Stimulated activated memory B cell treated with anti-CD40 and anti-IgM and Interleukin-4, amounts not matched to agents 10 μg/mL and 1 μg/mL and 100 μg/mL, for 72 hours (primary cell): ENCODE measurements around the gene FGF11.
A peak's percentile ranks its signal among the peaks of the same experiment; 100 is the strongest.
"Not testable (repeated sequence)": the region's sequence is repeated elsewhere in the genome, so short reads cannot be mapped to it uniquely, and the experiment has no call there.

Experiments
- ATAC-seq: fragments of 150-1000 bp; cut with Tn5 transposase; 2 replicates; pipeline ENCODE4 v1.10.0; 2021
- H3K27ac Mint-ChIP-seq: one replicate; pipeline ENCODE4 v1.8.0; 2022; ENCODE audit warnings: mild to moderate bottlenecking, mixed read lengths
- H3K27me3 Mint-ChIP-seq: one replicate; pipeline ENCODE4 v1.8.0; 2022; ENCODE audit warnings: mixed read lengths
- H3K36me3 Mint-ChIP-seq: one replicate; pipeline ENCODE4 v1.8.0; 2022; ENCODE audit warnings: mixed read lengths
- H3K4me1 Mint-ChIP-seq: one replicate; pipeline ENCODE4 v1.8.0; 2022; ENCODE audit warnings: mixed read lengths
- H3K4me3 Mint-ChIP-seq: one replicate; pipeline ENCODE4 v1.8.0; 2022; ENCODE audit warnings: mild to moderate bottlenecking, moderate library complexity, mixed read lengths
- H3K9me3 Mint-ChIP-seq: one replicate; pipeline ENCODE4 v1.8.0; 2022; ENCODE audit warnings: mixed read lengths

Gene FGF11

GRCh38 chr17:7460850-7461660 lies 21.7 kb downstream of the FGF11 start:
- Mint-ChIP-seq H3K36me3 (peaks cover 38% of the 10 kb centered on the region), H3K27ac (no peak overlapping the region), H3K4me3 (no peak overlapping the region), H3K27me3 (no peaks in the 10 kb centered on the region), H3K9me3 (no peaks in the 10 kb centered on the region), H3K4me1 (peaks cover 9% of the 10 kb centered on the region)
- ATAC-seq, result no peak

- Mint-ChIP-seq H3K4me3 (no peak overlapping the region), H3K27ac (no peak overlapping the region), H3K27me3 (no peaks in the 10 kb centered on the region), H3K4me1 (peaks cover 18% of the 10 kb centered on the region), H3K36me3 (peaks cover 49% of the 10 kb centered on the region), H3K9me3 (no peaks in the 10 kb centered on the region)
- ATAC-seq, result no peak
These were observed 23.4 kb downstream of the FGF11 start for GRCh38 chr17:7462474-7463371.

- peaks cover 50% of the 10 kb centered on the region for H3K36me3 Mint-ChIP-seq
- H3K4me1 Mint-ChIP-seq, result peaks cover 25% of the 10 kb centered on the region
These were observed 24.1 kb downstream of the FGF11 start for GRCh38 chr17:7463372-7463846.

GRCh38 chr17:7464081-7464480 lies 24.8 kb downstream of the FGF11 start:
- Mint-ChIP-seq H3K27me3 (no peaks in the 10 kb centered on the region), H3K9me3 (no peaks in the 10 kb centered on the region), H3K36me3 (peaks cover 53% of the 10 kb centered on the region), H3K4me1 (peaks cover 30% of the 10 kb centered on the region), H3K27ac (no peak overlapping the region), H3K4me3 (no peak overlapping the region)
- no peak for ATAC-seq

More at GRCh38 chr17:7463372-7463846, 24.1 kb downstream of the FGF11 start:
- H3K4me3 Mint-ChIP-seq, result no peak overlapping the region
- no peaks in the 10 kb centered on the region for H3K27me3 Mint-ChIP-seq
- ATAC-seq, result no peak
- H3K9me3 Mint-ChIP-seq, result no peaks in the 10 kb centered on the region
- H3K27ac Mint-ChIP-seq, result no peak overlapping the region

GRCh38 chr17:7465597-7466275 lies 26.4 kb downstream of the FGF11 start:
- no peak overlapping the region for H3K4me3 Mint-ChIP-seq
- no peak overlapping the region for H3K27ac Mint-ChIP-seq
- H3K4me1 Mint-ChIP-seq, result peaks cover 30% of the 10 kb centered on the region
- no peaks in the 10 kb centered on the region for H3K27me3 Mint-ChIP-seq
- peaks cover 53% of the 10 kb centered on the region for H3K36me3 Mint-ChIP-seq
- H3K9me3 Mint-ChIP-seq, result no peaks in the 10 kb centered on the region
- peak; percentile 34 for ATAC-seq

- Mint-ChIP-seq H3K27me3 (no peaks in the 10 kb centered on the region), H3K27ac (no peak overlapping the region), H3K36me3 (peaks cover 49% of the 10 kb centered on the region), H3K9me3 (no peaks in the 10 kb centered on the region), H3K4me1 (peaks cover 30% of the 10 kb centered on the region), H3K4me3 (no peak overlapping the region)
- ATAC-seq, result no peak
These were observed 27.0 kb downstream of the FGF11 start for GRCh38 chr17:7466318-7466638.

GRCh38 chr17:7466639-7467341 lies 27.5 kb downstream of the FGF11 start:
- H3K9me3 Mint-ChIP-seq, result no peaks in the 10 kb centered on the region
- H3K27ac Mint-ChIP-seq, result peak overlapping the region; percentile 29
- peak; percentile 25 for ATAC-seq
- no peak overlapping the region for H3K4me3 Mint-ChIP-seq
- H3K36me3 Mint-ChIP-seq, result peaks cover 44% of the 10 kb centered on the region
- no peaks in the 10 kb centered on the region for H3K27me3 Mint-ChIP-seq
- peaks cover 33% of the 10 kb centered on the region for H3K4me1 Mint-ChIP-seq

GRCh38 chr17:7467498-7467897 lies 28.2 kb downstream of the FGF11 start:
- no peak overlapping the region for H3K4me3 Mint-ChIP-seq
- H3K36me3 Mint-ChIP-seq, result peaks cover 42% of the 10 kb centered on the region
- ATAC-seq, result no peak
- peaks cover 39% of the 10 kb centered on the region for H3K4me1 Mint-ChIP-seq
- H3K27ac Mint-ChIP-seq, result peak overlapping the region; percentile 29
- H3K9me3 Mint-ChIP-seq, result no peaks in the 10 kb centered on the region
- H3K27me3 Mint-ChIP-seq, result no peaks in the 10 kb centered on the region

GRCh38 chr17:7468290-7468689 lies 29.0 kb downstream of the FGF11 start:
- Mint-ChIP-seq H3K27ac (no peak overlapping the region), H3K4me1 (peaks cover 39% of the 10 kb centered on the region), H3K9me3 (no peaks in the 10 kb centered on the region), H3K4me3 (no peak overlapping the region), H3K27me3 (no peaks in the 10 kb centered on the region), H3K36me3 (peaks cover 35% of the 10 kb centered on the region)
- ATAC-seq, result no peak

- H3K27ac Mint-ChIP-seq, result no peak overlapping the region
- H3K4me3 Mint-ChIP-seq, result no peak overlapping the region
- no peaks in the 10 kb centered on the region for H3K27me3 Mint-ChIP-seq
- H3K4me1 Mint-ChIP-seq, result peaks cover 39% of the 10 kb centered on the region
- peaks cover 29% of the 10 kb centered on the region for H3K36me3 Mint-ChIP-seq
- no peaks in the 10 kb centered on the region for H3K9me3 Mint-ChIP-seq
- no peak for ATAC-seq
These were observed 29.6 kb downstream of the FGF11 start for GRCh38 chr17:7468804-7469389.

- H3K4me1 Mint-ChIP-seq, result peaks cover 39% of the 10 kb centered on the region
- H3K27ac Mint-ChIP-seq, H3K9me3 Mint-ChIP-seq, H3K27me3 Mint-ChIP-seq, ATAC-seq, H3K4me3 Mint-ChIP-seq: not testable (repeated sequence)
- H3K36me3 Mint-ChIP-seq, result peaks cover 23% of the 10 kb centered on the region
These were observed 30.5 kb downstream of the FGF11 start for GRCh38 chr17:7469843-7470242.

- not testable (repeated sequence) for H3K27me3 Mint-ChIP-seq
These were observed 31.2 kb downstream of the FGF11 start for GRCh38 chr17:7470457-7470973.

GRCh38 chr17:7471729-7472128 lies 32.4 kb downstream of the FGF11 start:
- Mint-ChIP-seq H3K27ac (peak overlapping the region; percentile 57), H3K4me1 (peaks cover 43% of the 10 kb centered on the region), H3K27me3 (no peaks in the 10 kb centered on the region), H3K4me3 (no peak overlapping the region), H3K9me3 (no peaks in the 10 kb centered on the region), H3K36me3 (peaks cover 14% of the 10 kb centered on the region)
- ATAC-seq, result no peak

More at GRCh38 chr17:7470457-7470973, 31.2 kb downstream of the FGF11 start:
- H3K9me3 Mint-ChIP-seq, H3K4me3 Mint-ChIP-seq, ATAC-seq, H3K27ac Mint-ChIP-seq: not testable (repeated sequence)
- Mint-ChIP-seq H3K4me1 (peaks cover 39% of the 10 kb centered on the region), H3K36me3 (peaks cover 21% of the 10 kb centered on the region)

- not testable (repeated sequence) for H3K36me3 Mint-ChIP-seq, H3K27ac Mint-ChIP-seq, H3K9me3 Mint-ChIP-seq, ATAC-seq, H3K27me3 Mint-ChIP-seq, H3K4me3 Mint-ChIP-seq
- peaks cover 42% of the 10 kb centered on the region for H3K4me1 Mint-ChIP-seq
These were observed 35.5 kb downstream of the FGF11 start for GRCh38 chr17:7474767-7475166.
